Fibroblast of the aortic adventitia (primary cell): ENCODE measurements around the gene KDM4C. TPM values are rescaled to one million over a fixed set of nuclear protein-coding genes. Genes with fewer than 3 reads are reported as not detected.

ENCODE experiments used
- DNase-seq: peaks from one replicate; pipeline ENCODE4 v3.0.0-alpha.2; 2010; ENCODE audit warnings: low read depth
- H3K4me3 ChIP-seq: 2 replicates; pipeline ENCODE4 v1.5.1; 2011; ENCODE audit warnings: low read depth, mild to moderate bottlenecking, control low read depth, low read length, moderate library complexity
- CTCF ChIP-seq: IDR thresholded peaks from 2 replicates; pipeline ENCODE4 v1.5.1; 2011; ENCODE audit warnings: mild to moderate bottlenecking, low read length, control low read depth, inconsistent platforms; ENCODE audit not compliant: insufficient read depth
- total RNA-seq: library from RNA; depleted of rRNA; stranded (reverse); fragments of >200 nt; gene quantifications from 2 replicates; pipeline ENCODE4 v1.2.3, GENCODE V29; 2012; ENCODE audit warnings: low replicate concordance

KDM4C gene
- total RNA-seq, 1 donor = 25.1 TPM

DNA sequence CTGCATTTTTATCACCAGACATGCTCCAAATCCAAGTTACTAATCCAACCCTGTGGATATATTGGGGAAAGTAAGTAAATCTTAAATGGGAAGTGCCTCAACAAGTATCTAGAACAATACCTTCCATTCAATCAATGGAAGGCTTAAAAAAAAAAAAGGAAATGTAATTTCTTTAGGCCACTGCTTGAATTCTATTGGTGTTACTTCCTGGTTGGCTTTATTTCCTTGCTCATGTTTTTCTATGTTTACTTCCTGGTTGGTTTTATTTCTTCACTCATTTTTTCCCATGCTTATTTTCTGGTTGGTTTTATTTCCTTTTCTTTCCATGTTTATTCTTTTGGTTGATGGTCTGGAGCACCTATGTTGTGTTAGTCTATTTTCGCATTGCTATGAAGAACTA lies 363.9 kb downstream of the KDM4C start:
- TF ChIP-seq CTCF = no peak
- DNase-seq = no peak
- H3K4me3 ChIP-seq = no peak overlapping the region

DNA sequence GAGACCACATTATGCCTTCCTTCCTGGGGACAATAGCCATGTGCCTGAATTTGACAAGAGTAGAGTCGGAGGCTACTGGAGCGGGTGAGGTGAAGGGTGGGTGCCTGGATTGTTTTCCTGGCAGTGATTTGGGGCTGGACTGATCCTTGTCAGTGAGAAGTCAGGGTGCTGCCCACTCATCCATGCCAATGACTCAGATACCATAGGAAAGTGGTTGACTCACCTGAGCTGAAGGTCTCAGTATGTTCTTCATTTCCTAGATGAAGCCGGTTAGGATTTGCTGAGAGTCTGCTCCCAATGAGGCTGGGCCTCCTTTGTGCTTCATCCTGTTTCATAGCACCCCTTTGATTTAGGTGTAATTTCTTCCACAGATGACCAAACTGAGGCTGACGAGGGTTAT lies 366.0 kb downstream of the KDM4C start:
- DNase-seq = no peak
- no peak overlapping the region for H3K4me3 ChIP-seq
- no peak for TF ChIP-seq CTCF

DNA sequence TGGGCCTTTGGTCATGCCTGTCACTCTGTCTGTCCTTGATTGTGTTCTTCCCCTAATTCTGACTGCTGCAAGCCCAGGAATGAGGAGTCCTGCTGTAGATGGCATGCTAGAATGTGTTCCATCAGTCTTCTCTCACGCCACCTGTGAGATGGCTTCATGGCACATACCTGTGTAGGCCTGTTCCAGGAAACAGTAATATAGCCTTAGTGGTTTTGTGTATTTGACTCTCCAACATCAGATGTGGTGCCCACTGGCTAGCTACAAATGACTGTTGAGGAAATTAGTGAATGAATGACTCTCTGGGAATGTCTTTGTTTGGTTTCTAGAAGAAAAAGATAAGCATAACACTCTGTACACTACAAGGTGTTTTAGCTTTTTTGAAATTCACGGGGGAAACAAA lies 367.5 kb downstream of the KDM4C start:
- no peak for DNase-seq
- no peak for TF ChIP-seq CTCF
- H3K4me3 ChIP-seq = no peak overlapping the region

DNA sequence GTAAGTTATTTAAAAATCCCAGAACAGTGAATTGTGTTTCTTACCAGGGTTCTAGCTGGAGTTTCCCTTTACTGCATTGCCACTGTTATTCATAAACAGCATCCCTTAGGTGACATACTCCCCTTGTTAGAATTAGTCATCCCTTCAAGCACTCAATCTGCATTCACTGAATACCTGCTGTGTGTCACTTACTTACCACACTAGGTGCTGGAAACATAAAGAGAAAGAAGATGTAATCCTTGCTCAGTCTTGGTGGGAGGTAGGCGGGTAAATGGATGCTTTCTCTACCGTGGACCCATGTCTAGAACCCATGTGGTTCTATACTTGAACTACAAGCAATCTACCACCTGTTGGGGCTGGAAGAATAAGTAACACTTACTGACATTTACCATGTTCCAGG lies 371.6 kb downstream of the KDM4C start:
- no peak for DNase-seq
- no peak overlapping the region for H3K4me3 ChIP-seq
- no peak for TF ChIP-seq CTCF

DNA sequence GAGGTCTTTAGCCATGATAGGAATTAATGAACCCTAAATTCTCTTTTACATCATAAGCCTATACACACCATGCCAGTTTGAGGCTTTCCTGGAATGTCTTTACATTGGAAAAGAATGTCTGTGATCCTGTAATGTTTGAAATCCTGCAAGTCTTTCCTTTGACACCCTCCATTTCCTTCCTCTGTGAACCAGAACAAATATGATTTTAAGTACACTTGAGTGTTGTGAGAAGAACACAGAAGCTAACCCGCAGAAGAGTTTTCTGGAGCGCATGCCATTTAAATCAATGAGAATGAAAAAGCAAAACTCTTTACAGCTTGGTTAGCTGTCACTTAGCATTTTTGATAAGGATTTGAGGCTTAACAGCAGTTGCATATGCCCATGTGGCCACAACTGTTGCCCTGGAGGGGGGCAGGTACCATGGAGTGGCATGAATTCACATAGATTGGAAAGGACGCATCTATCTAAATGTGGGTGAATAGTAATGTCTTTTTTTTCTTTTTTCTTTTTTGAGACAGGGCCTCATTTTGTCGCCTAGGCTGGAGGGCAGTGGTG lies 372.6 kb downstream of the KDM4C start:
- H3K4me3 ChIP-seq = no peak overlapping the region
- no peak for TF ChIP-seq CTCF
- no peak for DNase-seq

GRCh38 chr9:7132605-7133004 lies 374.8 kb downstream of the KDM4C start:
- H3K4me3 ChIP-seq = no peak overlapping the region
- no peak for DNase-seq
- TF ChIP-seq CTCF = no peak

- no peak for DNase-seq
- no peak overlapping the region for H3K4me3 ChIP-seq
- TF ChIP-seq CTCF = no peak
Measured at GRCh38 chr9:7135735-7136134, 378.0 kb downstream of the KDM4C start.
